ENCODE results near the gene RERE.

RERE gene

GRCh38 chr1:8562881-8563865 lies 254.3 kb downstream of the RERE start:
- no peaks in the 10 kb centered on the region for H3K4me1 ChIP-seq (ENCODE audit: control insufficient read depth, insufficient read depth, low read length)

GRCh38 chr1:8562222-8562621 lies 255.2 kb downstream of the RERE start:
- CTCF ChIA-PET: interaction anchor here (0.7 to 3.6 kb wide), 22 partner anchors 8 to 297 kb away, joined by 3 to 77 read pairs (median 6); no protein-coding TSS in a partner anchor
- Histone ChIP-seq H3K27ac (ENCODE audit: extremely low read depth, low read depth, low read length) (no peak overlapping the region), H3K4me1 (ENCODE audit: control insufficient read depth, insufficient read depth, low read length) (no peaks in the 10 kb centered on the region), H3K36me3 (ENCODE audit: control insufficient read depth in 2 of 2, insufficient read depth in 1 of 2, low read length in 2 of 2) (peaks cover 0 to 3% of the 10 kb centered on the region in 2 experiments; a peak in 1 of 3 replicates), H3K9me3 (ENCODE audit: control insufficient read depth, insufficient read depth, low read depth, low read length) (no peaks in the 10 kb centered on the region), H3K4me3 (ENCODE audit: low read depth, low read length) (no peak overlapping the region)
- TF ChIP-seq YY1 (tag by site-specific recombination; IDR thresholded peaks at IDR 0.05) (no peak), ZNF624 (tag by site-specific recombination; IDR thresholded peaks at IDR 0.05) (no peak), ZNF426 (tag by site-specific recombination; IDR thresholded peaks at IDR 0.05) (no peak), KLF8 (tag by site-specific recombination; IDR thresholded peaks at IDR 0.05) (no peak), ZFP69B (tag by site-specific recombination; IDR thresholded peaks at IDR 0.05) (no peak), MYNN (tag by site-specific recombination; IDR thresholded peaks at IDR 0.05; ENCODE audit: borderline replicate concordance) (no peak)
- TF ChIP-seq, protein P1, sequence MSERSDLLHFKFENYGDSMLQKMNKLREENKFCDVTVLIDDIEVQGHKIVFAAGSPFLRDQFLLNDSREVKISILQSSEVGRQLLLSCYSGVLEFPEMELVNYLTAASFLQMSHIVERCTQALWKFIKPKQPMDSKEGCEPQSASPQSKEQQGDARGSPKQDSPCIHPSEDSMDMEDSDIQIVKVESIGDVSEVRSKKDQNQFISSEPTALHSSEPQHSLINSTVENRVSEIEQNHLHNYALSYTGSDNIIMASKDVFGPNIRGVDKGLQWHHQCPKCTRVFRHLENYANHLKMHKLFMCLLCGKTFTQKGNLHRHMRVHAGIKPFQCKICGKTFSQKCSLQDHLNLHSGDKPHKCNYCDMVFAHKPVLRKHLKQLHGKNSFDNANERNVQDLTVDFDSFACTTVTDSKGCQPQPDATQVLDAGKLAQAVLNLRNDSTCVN (tag by site-specific recombination; optimal IDR thresholded peaks at IDR 0.05): no peak
- POLR2A ChIA-PET: no interaction called here

More at GRCh38 chr1:8562881-8563865, 254.3 kb downstream of the RERE start:
- peak; percentile 30; the same call in 1 of the 2 replicates for TF ChIP-seq PRDM4 (tag by site-specific recombination; IDR thresholded peaks at IDR 0.05)
- no peak for TF ChIP-seq ZNF785 (tag by site-specific recombination; IDR thresholded peaks at IDR 0.05)
- Histone ChIP-seq H3K9me3 (ENCODE audit: control insufficient read depth, insufficient read depth, low read depth, low read length) (no peaks in the 10 kb centered on the region), H3K4me3 (ENCODE audit: low read depth, low read length) (no peak overlapping the region), H3K27ac (ENCODE audit: extremely low read depth, low read depth, low read length) (no peak overlapping the region), H3K36me3 (ENCODE audit: control insufficient read depth in 2 of 2, insufficient read depth in 1 of 2, low read length in 2 of 2) (no peaks in the 10 kb centered on the region)
- ChIA-PET POLR2A (no interaction called here), CTCF (interaction anchor here (0.6 to 3.6 kb wide), 8 partner anchors 7 to 574 kb away, joined by 3 to 77 read pairs (median 22); no protein-coding TSS in a partner anchor)

- CTCF ChIA-PET: interaction anchor here (0.5 to 3.6 kb wide), 39 partner anchors 9 to 1146 kb away, joined by 3 to 77 read pairs (median 5); no protein-coding TSS in a partner anchor
- POLR2A ChIA-PET: no interaction called here
- Histone ChIP-seq H3K4me1 (ENCODE audit: control insufficient read depth, insufficient read depth, low read length) (no peaks in the 10 kb centered on the region), H3K9me3 (ENCODE audit: control insufficient read depth, insufficient read depth, low read depth, low read length) (no peaks in the 10 kb centered on the region), H3K4me3 (ENCODE audit: low read depth, low read length) (no peak overlapping the region), H3K27ac (ENCODE audit: extremely low read depth, low read depth, low read length) (no peak overlapping the region), H3K36me3 (ENCODE audit: control insufficient read depth in 2 of 2, insufficient read depth in 1 of 2, low read length in 2 of 2) (peaks cover 0 to 6% of the 10 kb centered on the region in 2 experiments; a peak in 1 of 3 replicates)
- TF ChIP-seq ZNF174 (tag by site-specific recombination; IDR thresholded peaks at IDR 0.05): no peak
- TF ChIP-seq HOXD13 (CRISPR knock-in tag; IDR thresholded peaks at IDR 0.05; ENCODE audit: borderline replicate concordance): no peak
- TF ChIP-seq, protein P2, sequence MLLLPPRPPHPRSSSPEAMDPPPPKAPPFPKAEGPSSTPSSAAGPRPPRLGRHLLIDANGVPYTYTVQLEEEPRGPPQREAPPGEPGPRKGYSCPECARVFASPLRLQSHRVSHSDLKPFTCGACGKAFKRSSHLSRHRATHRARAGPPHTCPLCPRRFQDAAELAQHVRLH (tag by site-specific recombination; IDR thresholded peaks at IDR 0.05): no peak
- TF ChIP-seq ZBTB10 (tag by site-specific recombination; IDR thresholded peaks at IDR 0.05): no peak
- TF ChIP-seq, protein P3, sequence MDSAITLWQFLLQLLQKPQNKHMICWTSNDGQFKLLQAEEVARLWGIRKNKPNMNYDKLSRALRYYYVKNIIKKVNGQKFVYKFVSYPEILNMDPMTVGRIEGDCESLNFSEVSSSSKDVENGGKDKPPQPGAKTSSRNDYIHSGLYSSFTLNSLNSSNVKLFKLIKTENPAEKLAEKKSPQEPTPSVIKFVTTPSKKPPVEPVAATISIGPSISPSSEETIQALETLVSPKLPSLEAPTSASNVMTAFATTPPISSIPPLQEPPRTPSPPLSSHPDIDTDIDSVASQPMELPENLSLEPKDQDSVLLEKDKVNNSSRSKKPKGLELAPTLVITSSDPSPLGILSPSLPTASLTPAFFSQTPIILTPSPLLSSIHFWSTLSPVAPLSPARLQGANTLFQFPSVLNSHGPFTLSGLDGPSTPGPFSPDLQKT (IDR thresholded peaks at IDR 0.05; ENCODE audit: borderline replicate concordance, low read depth, low read length): no peak
- TF ChIP-seq ZFP3 (tag by site-specific recombination; IDR thresholded peaks at IDR 0.05; ENCODE audit: low read depth): no peak
- no peak for TF ChIP-seq ZIC2 (tag by site-specific recombination; IDR thresholded peaks at IDR 0.05)
- TF ChIP-seq ZEB2 (tag by site-specific recombination; IDR thresholded peaks at IDR 0.05): 0 out of 2 replicates have a peak, but pooled peaks have one; percentile 46
Measured at GRCh38 chr1:8560611-8561544, 256.6 kb downstream of the RERE start.

Data from HEK293 (cell line).